NB4 (cell line): ENCODE data around the gene CRTC1.

Experiments used
- DNase-seq: peaks from one replicate; pipeline ENCODE4 v3.0.0; 2010; ENCODE audit warnings: low read depth
- H3K4me3 ChIP-seq: one replicate; pipeline ENCODE4 v1.5.1; 2011; ENCODE audit warnings: mild to moderate bottlenecking, low read depth, low read length, moderate library complexity
- CTCF ChIP-seq: IDR thresholded peaks from one replicate; pipeline ENCODE4 v1.5.1; 2012; ENCODE audit warnings: low read depth, low read length
- MYC ChIP-seq: IDR thresholded peaks from 2 replicates; pipeline ENCODE4 v1.6.1; 2011; ENCODE audit warnings: low read depth, low read length
- POLR2A ChIP-seq: IDR thresholded peaks from 2 replicates; pipeline ENCODE4 v1.6.1; 2011; ENCODE audit warnings: mild to moderate bottlenecking; ENCODE audit not compliant: insufficient read length; ENCODE audit errors: extremely low read depth
- TF ChIP-seq, protein P1 (sequence below): IDR thresholded peaks from 2 replicates; pipeline ENCODE4 v1.6.1; 2011; ENCODE audit warnings: low read depth, low read length

CRTC1 gene, protein sequence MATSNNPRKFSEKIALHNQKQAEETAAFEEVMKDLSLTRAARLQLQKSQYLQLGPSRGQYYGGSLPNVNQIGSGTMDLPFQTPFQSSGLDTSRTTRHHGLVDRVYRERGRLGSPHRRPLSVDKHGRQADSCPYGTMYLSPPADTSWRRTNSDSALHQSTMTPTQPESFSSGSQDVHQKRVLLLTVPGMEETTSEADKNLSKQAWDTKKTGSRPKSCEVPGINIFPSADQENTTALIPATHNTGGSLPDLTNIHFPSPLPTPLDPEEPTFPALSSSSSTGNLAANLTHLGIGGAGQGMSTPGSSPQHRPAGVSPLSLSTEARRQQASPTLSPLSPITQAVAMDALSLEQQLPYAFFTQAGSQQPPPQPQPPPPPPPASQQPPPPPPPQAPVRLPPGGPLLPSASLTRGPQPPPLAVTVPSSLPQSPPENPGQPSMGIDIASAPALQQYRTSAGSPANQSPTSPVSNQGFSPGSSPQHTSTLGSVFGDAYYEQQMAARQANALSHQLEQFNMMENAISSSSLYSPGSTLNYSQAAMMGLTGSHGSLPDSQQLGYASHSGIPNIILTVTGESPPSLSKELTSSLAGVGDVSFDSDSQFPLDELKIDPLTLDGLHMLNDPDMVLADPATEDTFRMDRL

DNA sequence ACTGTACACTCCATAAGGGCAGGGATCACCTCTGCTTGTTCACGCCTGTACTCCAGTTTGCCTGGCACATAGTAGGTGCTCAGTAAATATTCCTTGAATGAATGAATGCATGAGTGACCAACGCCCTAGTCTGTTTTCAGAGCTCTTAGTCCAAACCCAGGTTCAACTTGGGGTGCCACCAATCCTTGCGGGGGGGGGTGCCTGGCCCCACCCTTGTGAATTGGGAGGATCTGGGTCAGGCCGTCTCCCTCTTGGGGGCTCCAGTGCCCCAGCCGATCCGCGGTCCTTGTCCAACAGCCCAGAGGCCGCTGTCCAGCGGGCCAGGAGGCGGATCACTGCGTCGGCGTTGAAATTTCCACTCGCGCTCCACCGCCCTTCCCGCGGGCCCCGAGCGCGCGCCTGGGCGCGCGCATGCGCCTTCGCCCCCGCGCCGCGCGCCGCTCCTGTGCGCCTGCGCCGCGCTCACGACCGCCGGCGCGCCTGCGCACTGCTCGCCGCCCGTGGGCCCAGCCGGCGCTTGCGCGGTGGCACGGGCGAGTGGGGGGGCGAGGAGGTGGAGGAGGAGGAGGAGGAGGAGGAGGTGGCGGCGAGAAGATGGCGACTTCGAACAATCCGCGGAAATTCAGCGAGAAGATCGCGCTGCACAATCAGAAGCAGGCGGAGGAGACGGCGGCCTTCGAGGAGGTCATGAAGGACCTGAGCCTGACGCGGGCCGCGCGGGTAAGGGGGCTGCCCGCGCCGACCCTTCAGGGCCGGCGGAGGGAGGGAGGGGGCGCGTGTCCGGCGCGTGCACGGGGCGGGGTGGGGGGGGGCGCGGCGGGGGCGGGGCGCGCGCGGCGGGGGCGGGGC is at the start of gene CRTC1:
CRTC1 (plus strand) TSS at position 572 of the 849 bp plus-strand sequence; CDS start at position 595, 23 bp downstream.
- TF ChIP-seq CTCF: no peak
- TF ChIP-seq, protein P1, sequence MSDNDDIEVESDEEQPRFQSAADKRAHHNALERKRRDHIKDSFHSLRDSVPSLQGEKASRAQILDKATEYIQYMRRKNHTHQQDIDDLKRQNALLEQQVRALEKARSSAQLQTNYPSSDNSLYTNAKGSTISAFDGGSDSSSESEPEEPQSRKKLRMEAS: 0 out of 2 replicates have a peak, but pooled peaks have one; percentile 6
- peak; percentile 71 for TF ChIP-seq POLR2A
- peak; percentile 41 for TF ChIP-seq MYC
- H3K4me3 ChIP-seq: peak within 1 kb of the TSS; percentile 76
- peak; percentile 84 for DNase-seq

- DNase-seq: no peak
- TF ChIP-seq, protein P1: no peak
- TF ChIP-seq CTCF (no peak), POLR2A (no peak), MYC (no peak)
- H3K4me3 ChIP-seq: no peak overlapping the region
Observed at GRCh38 chr19:18634612-18635297, 48.7 kb upstream of the CRTC1 start.

- H3K4me3 ChIP-seq: no peak overlapping the region
- no peak for DNase-seq
- TF ChIP-seq MYC (no peak), CTCF (no peak), POLR2A (no peak)
- TF ChIP-seq, protein P1: no peak
Observed at GRCh38 chr19:18635831-18636182, 47.7 kb upstream of the CRTC1 start.

- TF ChIP-seq, protein P1: peak; percentile 54
- TF ChIP-seq CTCF: no peak
- DNase-seq: peak; percentile 96
- H3K4me3 ChIP-seq: peak overlapping the region; percentile 49
Observed at GRCh38 chr19:18636183-18636968, 47.1 kb upstream of the CRTC1 start.
